Right lobe of liver (tissue), 4 donors: ENCODE measurements around the gene PARP3.
"Not testable (repeated sequence)": the region's sequence is repeated elsewhere in the genome, so short reads cannot be mapped to it uniquely, and the experiment has no call there.

ENCODE experiments used
- CTCF ChIP-seq, 4 donors: fragments of 200-600 bp in 3 of 4; fragments of 450-650 bp in 1 of 4; IDR thresholded peaks; one replicate each; pipeline versions ENCODE4 v1.5.1 to v1.8.0; 2016 to 2022; ENCODE audit warnings: antibody characterized with exemption in 4 of 4, mild to moderate bottlenecking in 2 of 4
- POLR2A ChIP-seq: fragments of 450-650 bp; IDR thresholded peaks from one replicate; pipeline ENCODE4 v1.6.1; 2017; ENCODE audit warnings: antibody characterized with exemption, mild to moderate bottlenecking
- donor health status: DM: no; HTN: no; CAD: no.
- donor health status: DM: no; HTN: no; CAD: no.
- donor health status: DM: no; HTN: yes; CAD: no.

- TF ChIP-seq CTCF (IDR thresholded peaks at IDR 0.05); POLR2A: not testable (repeated sequence)
Observed at GRCh38 chr3:51900043-51900442, 42.1 kb upstream of the PARP3 start.
